HuH-7 (cell line): Measurements from ENCODE around the gene SLC26A2.
"Not testable (repeated sequence)": the region's sequence is repeated elsewhere in the genome, so short reads cannot be mapped to it uniquely, and the experiment has no call there.

Source experiments
- DNase-seq: peaks from one replicate; pipeline ENCODE4 v3.0.0; 2011; ENCODE audit warnings: low spot score

Gene SLC26A2

GRCh38 chr5:150006318-150006717, 45.8 kb downstream of the SLC26A2 start:
- no peak for DNase-seq

GRCh38 chr5:150007050-150007449, 46.5 kb downstream of the SLC26A2 start:
- DNase-seq = no peak

- no peak for DNase-seq
Observed at GRCh38 chr5:150009671-150010387, 49.3 kb downstream of the SLC26A2 start.

GRCh38 chr5:150013931-150014330, 53.4 kb downstream of the SLC26A2 start:
- DNase-seq = no peak

GRCh38 chr5:150014456-150014855, 53.9 kb downstream of the SLC26A2 start:
- DNase-seq = no peak

- DNase-seq = no peak
Observed at GRCh38 chr5:150015415-150015814, 54.9 kb downstream of the SLC26A2 start.

- no peak for DNase-seq
Observed at GRCh38 chr5:150016537-150016936, 56.0 kb downstream of the SLC26A2 start.

GRCh38 chr5:150017226-150018005, 56.9 kb downstream of the SLC26A2 start:
- DNase-seq = no peak

- DNase-seq = no peak
Observed at GRCh38 chr5:150020249-150020648, 59.7 kb downstream of the SLC26A2 start.

GRCh38 chr5:150021491-150022157, 61.1 kb downstream of the SLC26A2 start:
- DNase-seq = no peak

GRCh38 chr5:150022158-150022531, 61.6 kb downstream of the SLC26A2 start:
- no peak for DNase-seq

- DNase-seq = no peak
Observed at GRCh38 chr5:150022681-150023080, 62.1 kb downstream of the SLC26A2 start.

- no peak for DNase-seq
Observed at GRCh38 chr5:150023136-150023535, 62.6 kb downstream of the SLC26A2 start.

GRCh38 chr5:150024346-150024984, 63.9 kb downstream of the SLC26A2 start:
- DNase-seq = no peak

GRCh38 chr5:150026682-150027172, 66.2 kb downstream of the SLC26A2 start:
- no peak for DNase-seq

- not testable (repeated sequence) for DNase-seq
Observed at GRCh38 chr5:150028047-150028446, 67.5 kb downstream of the SLC26A2 start.

GRCh38 chr5:150033334-150033733, 72.8 kb downstream of the SLC26A2 start:
- DNase-seq = no peak

GRCh38 chr5:150034662-150035061, 74.1 kb downstream of the SLC26A2 start:
- no peak for DNase-seq

- DNase-seq = no peak
Observed at GRCh38 chr5:150035139-150035895, 74.8 kb downstream of the SLC26A2 start.

- DNase-seq = no peak
Observed at GRCh38 chr5:150036513-150036912, 76.0 kb downstream of the SLC26A2 start.
